GM23338 (cell line): ENCODE results near the gene CDCP1. TPM values are rescaled to one million over a fixed set of nuclear protein-coding genes. Genes with fewer than 3 reads are reported as not detected.
A peak's percentile ranks its signal among the peaks of the same experiment; 100 is the strongest.

Experiments
- ATAC-seq: fragments of 200-7000 bp; cut with Tn5 transposase; 3 replicates; pipeline ENCODE4 v1.9.1; 2020
- DNase-seq: peaks from one replicate; pipeline ENCODE4 v3.0.0-alpha.2; 2015; ENCODE audit warnings: low spot score
- H2AFZ ChIP-seq: fragments of 200-600 bp; sonication (generic); 2 replicates; pipeline ENCODE4 v1.8.0; 2016; ENCODE audit warnings: antibody characterized with exemption, mild to moderate bottlenecking, moderate library complexity
- H3F3A ChIP-seq: fragments of 200-600 bp; sonication (generic); replicated peaks from 2 replicates; pipeline ENCODE4 v1.8.0; 2017; ENCODE audit warnings: antibody characterized with exemption, mixed run types, low read depth
- H3K27ac ChIP-seq: fragments of 200-600 bp; sonication (generic); 2 replicates; pipeline ENCODE4 v1.6.1; 2016; ENCODE audit warnings: low read depth
- H3K27me3 ChIP-seq: fragments of 200-600 bp; sonication (generic); 2 replicates; pipeline ENCODE4 v1.8.0; 2016; ENCODE audit warnings: mild to moderate bottlenecking, mixed run types, moderate library complexity; ENCODE audit not compliant: insufficient read depth
- H3K36me3 ChIP-seq: fragments of 200-600 bp; sonication (generic); 2 replicates; pipeline ENCODE4 v1.8.0; 2016; ENCODE audit warnings: mild to moderate bottlenecking; ENCODE audit not compliant: insufficient read depth
- H3K4me1 ChIP-seq: fragments of 200-600 bp; sonication (generic); 2 replicates; pipeline ENCODE4 v1.8.0; 2016; ENCODE audit warnings: mild to moderate bottlenecking, moderate library complexity; ENCODE audit not compliant: insufficient read depth
- H3K4me2 ChIP-seq: fragments of 200-600 bp; sonication (generic); 2 replicates; pipeline ENCODE4 v1.7.1; 2017; ENCODE audit warnings: mixed run types
- H3K4me3 ChIP-seq: fragments of 200-600 bp; sonication (generic); 2 replicates; pipeline ENCODE4 v1.6.1; 2016; ENCODE audit warnings: mixed run types
- H3K79me2 ChIP-seq: fragments of 200-600 bp; sonication (generic); replicated peaks from 2 replicates; pipeline ENCODE4 v1.8.0; 2017; ENCODE audit warnings: mild to moderate bottlenecking; ENCODE audit not compliant: insufficient read depth
- H3K9me2 ChIP-seq: fragments of 200-600 bp; sonication (generic); 2 replicates; pipeline ENCODE4 v1.8.0; 2017; ENCODE audit not compliant: insufficient read depth
- H4K20me1 ChIP-seq: fragments of 200-600 bp; sonication (generic); replicated peaks from 2 replicates; pipeline ENCODE4 v1.8.0; 2017; ENCODE audit warnings: mild to moderate bottlenecking; ENCODE audit not compliant: insufficient read depth
- H3K27ac Mint-ChIP-seq: 2 replicates; pipeline ENCODE4 v1.8.0; 2020; ENCODE audit warnings: inconsistent platforms, mild to moderate bottlenecking, moderate library complexity, mixed read lengths
- H3K27me3 Mint-ChIP-seq: 3 replicates; pipeline ENCODE4 v1.8.0; 2022; ENCODE audit warnings: low read depth, mild to moderate bottlenecking, moderate library complexity, mixed read lengths, inconsistent platforms; ENCODE audit not compliant: insufficient read depth, poor library complexity
- H3K36me3 Mint-ChIP-seq: 3 replicates; pipeline ENCODE4 v1.8.0; 2021; ENCODE audit warnings: low read depth, mild to moderate bottlenecking, inconsistent platforms, moderate library complexity, mixed read lengths
- H3K4me1 Mint-ChIP-seq: 3 replicates; pipeline ENCODE4 v1.8.0; 2020; ENCODE audit warnings: mild to moderate bottlenecking, inconsistent platforms, mixed read lengths
- H3K4me3 Mint-ChIP-seq: 3 replicates; pipeline ENCODE4 v1.8.0; 2021; ENCODE audit warnings: moderate library complexity, mild to moderate bottlenecking, inconsistent platforms, mixed read lengths
- H3K9me3 Mint-ChIP-seq: 3 replicates; pipeline ENCODE4 v1.8.0; 2020; ENCODE audit warnings: moderate library complexity, mild to moderate bottlenecking, inconsistent platforms, mixed read lengths
- CREB1 ChIP-seq: fragments of 250-450 bp; sonication (Bioruptor Pico); IDR thresholded peaks from 2 replicates; pipeline ENCODE4 v1.5.0; 2020; ENCODE audit warnings: low read depth, mild to moderate bottlenecking, moderate library complexity
- CTCF ChIP-seq, 2 experiments: fragments of 200-600 bp in 1 of 2; sonication (generic) in 1 of 2; conservative IDR thresholded peaks; 2 replicates each; pipeline versions ENCODE4 v1.5.1 to v1.6.1; 2016 to 2017; ENCODE audit warnings: antibody characterized with exemption in 2 of 2, low read depth in 2 of 2, mild to moderate bottlenecking in 2 of 2, moderate library complexity in 1 of 2
- ETS1 ChIP-seq: IDR thresholded peaks from 2 replicates; pipeline ENCODE4 v1.6.1; 2016; ENCODE audit warnings: antibody characterized with exemption
- EZH2 ChIP-seq: fragments of 200-600 bp; sonication (generic); IDR thresholded peaks from one replicate; pipeline ENCODE4 v1.8.0; 2017; ENCODE audit warnings: antibody characterized with exemption, mild to moderate bottlenecking, low read depth; ENCODE audit not compliant: unreplicated experiment
- EZH2phosphoT487 ChIP-seq: fragments of 200-600 bp; sonication (generic); IDR thresholded peaks from one replicate; pipeline ENCODE4 v1.8.1; 2018; ENCODE audit warnings: antibody characterized with exemption; ENCODE audit not compliant: unreplicated experiment
- JUNB ChIP-seq: IDR thresholded peaks from one replicate; pipeline ENCODE4 v1.6.1; 2016; ENCODE audit warnings: antibody characterized with exemption; ENCODE audit not compliant: unreplicated experiment
- NANOG ChIP-seq: IDR thresholded peaks from 2 replicates; pipeline ENCODE4 v1.6.1; 2016; ENCODE audit warnings: antibody characterized with exemption, borderline replicate concordance
- POLR2AphosphoS5 ChIP-seq: IDR thresholded peaks from 2 replicates; pipeline ENCODE4 v1.6.1; 2016; ENCODE audit warnings: antibody characterized with exemption, low read depth
- REST ChIP-seq: IDR thresholded peaks from one replicate; pipeline ENCODE4 v1.6.1; 2018; ENCODE audit warnings: antibody characterized with exemption; ENCODE audit not compliant: unreplicated experiment
- STAT1 ChIP-seq: IDR thresholded peaks from one replicate; pipeline ENCODE4 v1.6.1; 2016; ENCODE audit warnings: antibody characterized with exemption; ENCODE audit not compliant: unreplicated experiment
- ZNF114 ChIP-seq: fragments of 250-450 bp; sonication (Bioruptor Pico); IDR thresholded peaks from 2 replicates; pipeline ENCODE4 v1.5.0; 2020; ENCODE audit warnings: mild to moderate bottlenecking, moderate library complexity
- ZNF331 ChIP-seq: fragments of 250-450 bp; sonication (Bioruptor Pico); IDR thresholded peaks from 2 replicates; pipeline ENCODE4 v1.5.0; 2020; ENCODE audit warnings: low read depth, mild to moderate bottlenecking, moderate library complexity
- ZNF462 ChIP-seq: fragments of 250-450 bp; sonication (Bioruptor Pico); IDR thresholded peaks from 2 replicates; pipeline ENCODE4 v1.5.0; 2020; ENCODE audit warnings: mild to moderate bottlenecking, moderate library complexity
- polyA plus RNA-seq: library from polyadenylated mRNA; unstranded; fragments of >200 nt; fragmentation: Nextera tagmentation; extraction: Ambion mirVana; gene quantifications from 2 replicates; pipeline ENCODE4 v1.2.1, GENCODE V29; 2016
- total RNA-seq: library from RNA; depleted of rRNA; stranded (reverse); fragments of >200 nt; shearing (Covaris generic); gene quantifications from 2 replicates; pipeline ENCODE4 v1.2.3, GENCODE V29; 2014

Gene CDCP1
- total and polyA plus RNA-seq, 2 experiments from 2014 or later: 7.7 to 20.1 TPM

GRCh38 chr3:45182915-45183871, 37.0 kb upstream of the CDCP1 start:
- H3K4me3 Mint-ChIP-seq: no peak overlapping the region; the same call in 2 of the 3 replicates
- no peaks in the 10 kb centered on the region for H3K36me3 ChIP-seq

More at GRCh38 chr3:45182915-45183871, 37.0 kb upstream of the CDCP1 start:
- H3K9me2 ChIP-seq: no peaks in the 10 kb centered on the region
- Mint-ChIP-seq H3K27me3 (peaks cover 15% of the 10 kb centered on the region), H3K9me3 (no peaks in the 10 kb centered on the region), H3K27ac (peak overlapping the region; percentile 91), H3K4me1 (peaks cover 15% of the 10 kb centered on the region), H3K36me3 (no peaks in the 10 kb centered on the region)
- H3K79me2 ChIP-seq: no peaks in the 10 kb centered on the region
- no peaks in the 10 kb centered on the region for H4K20me1 ChIP-seq
- H3K4me2 ChIP-seq: no peak overlapping the region
- TF ChIP-seq ZNF462 (CRISPR knock-in tag) (no peak), NANOG (no peak), ZNF114 (CRISPR knock-in tag) (no peak), JUNB (no peak), CTCF (conservative IDR thresholded peaks at IDR 0.05; ENCODE audit: low read depth in 2 of 2) (no peak), EZH2phosphoT487 (no peak), CREB1 (CRISPR knock-in tag) (no peak), REST (no peak), ETS1 (no peak), STAT1 (no peak), EZH2 (no peak), POLR2AphosphoS5 (no peak), ZNF331 (CRISPR knock-in tag) (no peak)
- no peak overlapping the region for H3K27ac ChIP-seq
- peak overlapping the region; percentile 97 for H2AFZ ChIP-seq
- H3F3A ChIP-seq: no peaks in the 10 kb centered on the region
- DNase-seq (peak; percentile 43), ATAC-seq (peak; percentile 84)
- H3K4me1 ChIP-seq: peaks cover 15% of the 10 kb centered on the region; the same call in 1 of the 2 replicates
- no peaks in the 10 kb centered on the region for H3K27me3 ChIP-seq
- H3K4me3 ChIP-seq: no peak overlapping the region
